Bronchial epithelial cell (primary cell): ENCODE measurements around the gene ELMO1. TPM values are rescaled to one million over a fixed set of nuclear protein-coding genes. Genes with fewer than 3 reads are reported as not detected.

Source experiments
- DNase-seq: peaks from one replicate; pipeline ENCODE4 v3.0.0-alpha.2; 2010; ENCODE audit warnings: low read depth
- FAIRE-seq: peaks from 2 replicates; lab custom pipeline; 2011; peaks lifted over from hg19 to GRCh38; lab: Jason Lieb, UNC
- H3K27me3 ChIP-seq: 2 replicates; pipeline ENCODE4 v1.5.1; 2011; ENCODE audit warnings: low read length; ENCODE audit not compliant: control insufficient read depth, insufficient read depth
- H3K36me3 ChIP-seq: 2 replicates; pipeline ENCODE4 v1.5.1; 2011; ENCODE audit warnings: low read length; ENCODE audit not compliant: control insufficient read depth, insufficient read depth
- H3K4me3 ChIP-seq: 2 replicates; pipeline ENCODE4 v1.5.1; 2011; ENCODE audit warnings: mild to moderate bottlenecking, low read depth, low read length, control low read depth
- total RNA-seq: library from RNA; depleted of rRNA; stranded (reverse); fragments of >200 nt; gene quantifications from 2 replicates; pipeline ENCODE4 v1.2.1, GENCODE V29; 2014
- TF ChIP-seq, protein P1 (sequence below): IDR thresholded peaks from 2 replicates; pipeline ENCODE4 v1.5.1; 2011; ENCODE audit warnings: mild to moderate bottlenecking, moderate library complexity, low read length, control low read depth, inconsistent platforms; ENCODE audit not compliant: insufficient read depth, severe bottlenecking

Gene ELMO1
- total RNA-seq, 1 donor from 2014 or later: under 0.01 TPM

DNA sequence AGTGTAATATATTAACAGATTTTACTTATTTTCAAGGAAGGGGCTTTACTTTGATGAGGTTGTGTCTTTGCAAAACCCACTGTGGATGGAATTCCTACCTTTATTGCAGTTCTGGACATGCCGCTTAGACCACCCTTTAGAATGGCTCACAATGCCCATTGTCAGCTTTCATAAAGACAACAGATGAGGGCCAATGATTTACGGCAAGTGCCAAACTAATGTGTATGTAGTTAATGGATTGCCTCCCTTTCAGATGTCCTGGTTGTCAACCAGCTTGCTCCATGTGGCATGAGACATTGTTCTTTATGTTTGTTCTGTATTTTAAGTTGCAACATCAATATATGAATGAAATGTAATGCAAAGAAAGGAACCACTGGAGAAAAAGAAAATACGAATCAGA, 35.0 kb upstream of the ELMO1 start:
- Histone ChIP-seq H3K27me3 (no peaks in the 10 kb centered on the region), H3K36me3 (no peaks in the 10 kb centered on the region), H3K4me3 (no peak overlapping the region)
- FAIRE-seq (no peak), DNase-seq (no peak)
- TF ChIP-seq, protein P1, sequence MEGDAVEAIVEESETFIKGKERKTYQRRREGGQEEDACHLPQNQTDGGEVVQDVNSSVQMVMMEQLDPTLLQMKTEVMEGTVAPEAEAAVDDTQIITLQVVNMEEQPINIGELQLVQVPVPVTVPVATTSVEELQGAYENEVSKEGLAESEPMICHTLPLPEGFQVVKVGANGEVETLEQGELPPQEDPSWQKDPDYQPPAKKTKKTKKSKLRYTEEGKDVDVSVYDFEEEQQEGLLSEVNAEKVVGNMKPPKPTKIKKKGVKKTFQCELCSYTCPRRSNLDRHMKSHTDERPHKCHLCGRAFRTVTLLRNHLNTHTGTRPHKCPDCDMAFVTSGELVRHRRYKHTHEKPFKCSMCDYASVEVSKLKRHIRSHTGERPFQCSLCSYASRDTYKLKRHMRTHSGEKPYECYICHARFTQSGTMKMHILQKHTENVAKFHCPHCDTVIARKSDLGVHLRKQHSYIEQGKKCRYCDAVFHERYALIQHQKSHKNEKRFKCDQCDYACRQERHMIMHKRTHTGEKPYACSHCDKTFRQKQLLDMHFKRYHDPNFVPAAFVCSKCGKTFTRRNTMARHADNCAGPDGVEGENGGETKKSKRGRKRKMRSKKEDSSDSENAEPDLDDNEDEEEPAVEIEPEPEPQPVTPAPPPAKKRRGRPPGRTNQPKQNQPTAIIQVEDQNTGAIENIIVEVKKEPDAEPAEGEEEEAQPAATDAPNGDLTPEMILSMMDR: no peak

DNA sequence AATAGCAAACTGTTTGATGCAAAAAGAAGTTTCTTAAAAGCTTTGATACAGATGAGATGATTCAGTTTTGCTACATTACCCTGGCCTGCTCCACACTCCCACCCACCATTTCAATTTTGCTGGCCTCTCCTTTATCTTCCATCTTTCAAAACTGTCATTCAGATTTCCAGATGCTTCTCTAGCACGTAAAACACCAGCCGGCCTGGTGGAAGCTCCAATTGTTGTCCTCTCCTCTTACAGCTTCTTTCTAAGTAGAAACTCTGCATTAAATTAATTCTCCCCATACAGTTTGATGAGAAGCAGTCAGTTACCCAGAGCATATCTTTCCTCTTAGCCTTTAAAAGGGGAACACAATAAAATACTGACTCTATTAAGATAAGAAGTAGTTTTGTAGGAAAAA, 34.3 kb upstream of the ELMO1 start:
- TF ChIP-seq, protein P1: no peak
- no peak overlapping the region for H3K4me3 ChIP-seq
- FAIRE-seq (no peak), DNase-seq (no peak)
- no peaks in the 10 kb centered on the region for H3K27me3 ChIP-seq
- no peaks in the 10 kb centered on the region for H3K36me3 ChIP-seq

DNA sequence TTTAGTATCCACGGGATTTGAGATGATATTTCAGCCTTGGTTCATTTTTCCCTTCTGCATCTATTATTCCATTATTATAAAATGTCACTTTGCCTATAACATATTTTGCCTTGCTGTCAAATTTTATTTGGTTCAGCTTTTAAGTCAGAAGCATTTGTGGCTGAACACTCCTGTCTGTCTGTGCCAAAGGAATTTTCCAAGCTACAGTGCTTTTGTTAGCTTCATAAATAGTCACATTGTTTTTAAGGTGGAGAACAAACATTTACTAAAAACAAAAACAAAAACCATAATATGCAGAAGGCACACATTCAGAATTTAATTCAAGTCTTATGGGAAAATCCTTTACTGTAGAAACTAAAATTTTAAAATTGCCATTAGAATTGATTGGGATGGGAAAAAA, 33.8 kb upstream of the ELMO1 start:
- DNase-seq (no peak), FAIRE-seq (no peak)
- TF ChIP-seq, protein P1: no peak
- Histone ChIP-seq H3K4me3 (no peak overlapping the region), H3K36me3 (no peaks in the 10 kb centered on the region), H3K27me3 (no peaks in the 10 kb centered on the region)

DNA sequence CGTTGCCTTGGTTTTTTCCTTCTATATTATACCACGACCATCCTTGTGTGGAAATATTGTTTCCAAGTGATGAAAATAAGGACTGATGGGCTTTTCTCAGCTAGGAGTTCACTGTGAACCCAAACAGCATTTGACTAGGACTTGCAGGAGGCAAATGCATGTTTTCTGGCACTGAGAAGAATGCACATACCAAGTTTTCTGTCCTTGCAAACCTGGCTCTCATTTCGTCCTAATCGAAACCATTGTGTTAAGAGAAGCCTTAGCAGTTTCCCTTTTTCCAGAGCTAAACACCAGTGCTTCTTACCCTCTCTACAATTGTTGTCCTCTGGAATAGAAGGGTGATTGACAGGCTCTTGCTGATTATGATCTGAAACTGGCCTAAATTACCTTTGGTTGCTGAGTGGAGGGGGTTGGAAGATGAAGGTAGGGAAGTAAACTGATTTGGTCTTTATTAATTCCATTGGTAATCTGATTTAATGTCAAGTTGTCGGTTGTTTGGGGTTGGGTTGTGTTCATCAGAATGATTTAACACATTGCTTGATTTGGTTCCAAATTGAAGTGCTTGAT, 33.1 kb upstream of the ELMO1 start:
- H3K27me3 ChIP-seq: no peaks in the 10 kb centered on the region
- TF ChIP-seq, protein P1: no peak
- DNase-seq: no peak
- no peak for FAIRE-seq
- no peaks in the 10 kb centered on the region for H3K36me3 ChIP-seq
- H3K4me3 ChIP-seq: no peak overlapping the region

DNA sequence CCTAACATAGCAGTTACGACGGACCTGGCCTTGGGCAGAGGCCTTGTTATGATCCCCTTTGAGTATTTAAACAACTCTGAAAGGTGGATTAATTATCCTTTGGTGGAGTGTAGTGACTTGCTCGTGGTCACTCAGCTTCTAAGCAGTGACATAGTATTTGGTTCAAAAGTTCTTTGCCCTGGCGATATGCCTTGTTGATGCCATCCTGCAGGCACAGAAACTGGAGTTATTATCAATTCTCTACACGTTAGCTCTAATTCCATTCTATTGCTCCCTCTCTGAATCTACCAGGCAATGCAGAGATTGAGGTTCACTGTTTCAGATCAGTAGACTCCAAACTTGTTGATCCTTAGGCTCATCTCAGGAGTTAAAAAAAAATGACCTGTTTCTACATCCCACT, 32.5 kb upstream of the ELMO1 start:
- H3K27me3 ChIP-seq: no peaks in the 10 kb centered on the region
- no peaks in the 10 kb centered on the region for H3K36me3 ChIP-seq
- no peak overlapping the region for H3K4me3 ChIP-seq
- FAIRE-seq (no peak), DNase-seq (no peak)
- TF ChIP-seq, protein P1: no peak
